HEK293 (cell line): ENCODE results near the gene PWWP2B.

ENCODE experiments used
- ZNF24 ChIP-seq: fragments of 450-650 bp; formaldehyde crosslinking; IDR thresholded peaks from 2 replicates; pipeline ENCODE4 v1.5.1; 2016; ENCODE audit warnings: missing biosample characterization, missing genetic modification characterization
- ZNF324 ChIP-seq: fragments of 450-650 bp; formaldehyde crosslinking; IDR thresholded peaks from 2 replicates; pipeline ENCODE4 v1.5.1; 2016; ENCODE audit warnings: missing biosample characterization, missing genetic modification characterization
- ZNF768 ChIP-seq: fragments of 450-650 bp; formaldehyde crosslinking; IDR thresholded peaks from 2 replicates; pipeline ENCODE4 v1.5.1; 2018; ENCODE audit warnings: missing biosample characterization, mild to moderate bottlenecking, missing genetic modification characterization
- ZSCAN23 ChIP-seq: fragments of 450-650 bp; formaldehyde crosslinking; IDR thresholded peaks from 2 replicates; pipeline ENCODE4 v1.5.1; 2016; ENCODE audit warnings: missing biosample characterization, missing genetic modification characterization
- TF ChIP-seq, protein P1 (sequence below): fragments of 450-650 bp; formaldehyde crosslinking; IDR thresholded peaks from 2 replicates; pipeline ENCODE4 v1.5.1; 2016; ENCODE audit warnings: missing biosample characterization, missing genetic modification characterization
- TF ChIP-seq, protein P2 (sequence below): fragments of 450-650 bp; formaldehyde crosslinking; IDR thresholded peaks from 2 replicates; pipeline ENCODE4 v1.5.1; 2016; ENCODE audit warnings: missing biosample characterization, missing genetic modification characterization, low read depth
- TF ChIP-seq, protein P3 (sequence below): fragments of 450-650 bp; formaldehyde crosslinking; IDR thresholded peaks from 2 replicates; pipeline ENCODE4 v1.5.1; 2016; ENCODE audit warnings: missing biosample characterization, missing genetic modification characterization
- TF ChIP-seq, protein P4 (sequence below): fragments of 450-650 bp; formaldehyde crosslinking; conservative IDR thresholded peaks from 2 replicates; pipeline ENCODE4 v1.5.1; 2016; ENCODE audit warnings: low read depth, missing biosample characterization, missing genetic modification characterization

DNA sequence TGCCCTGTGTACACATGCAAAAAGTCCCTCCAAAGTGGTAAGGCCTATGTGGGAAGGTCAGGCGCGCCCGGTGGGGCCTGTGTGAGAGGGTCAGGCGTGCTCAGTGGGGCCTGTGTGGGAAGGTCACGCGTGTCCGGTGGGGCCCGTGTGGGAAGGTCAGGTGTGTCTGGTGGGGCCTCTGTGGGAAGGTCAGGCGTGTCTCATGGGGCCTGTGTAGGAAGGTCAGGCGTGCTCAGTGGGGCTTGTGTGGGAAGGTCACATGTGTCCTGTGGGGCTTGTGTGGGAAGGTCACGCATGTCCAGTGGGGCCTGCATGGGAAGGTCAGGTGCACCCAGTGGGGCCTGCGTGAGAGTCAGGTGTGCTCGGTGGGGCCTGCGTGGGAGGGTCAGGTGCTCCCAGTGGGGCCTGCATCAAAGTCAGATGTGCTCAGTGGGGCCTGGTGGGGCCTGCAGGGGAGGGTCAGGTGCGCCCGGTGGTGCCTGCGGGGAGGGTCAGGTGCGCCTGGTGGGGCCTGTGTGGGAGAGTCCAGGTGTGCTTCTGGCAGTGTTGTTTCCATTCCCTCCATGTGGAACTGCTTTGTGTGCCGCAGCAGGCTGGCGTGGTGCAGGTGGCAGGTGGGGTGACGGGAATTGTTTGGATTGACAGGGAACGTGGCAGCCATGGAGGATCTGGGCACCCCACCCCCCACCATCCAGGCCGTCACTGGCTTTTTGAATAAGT lies 49.6 kb upstream of the PWWP2B start:
- no peak for TF ChIP-seq ZSCAN23 (tag by site-specific recombination)
- TF ChIP-seq, protein P1, sequence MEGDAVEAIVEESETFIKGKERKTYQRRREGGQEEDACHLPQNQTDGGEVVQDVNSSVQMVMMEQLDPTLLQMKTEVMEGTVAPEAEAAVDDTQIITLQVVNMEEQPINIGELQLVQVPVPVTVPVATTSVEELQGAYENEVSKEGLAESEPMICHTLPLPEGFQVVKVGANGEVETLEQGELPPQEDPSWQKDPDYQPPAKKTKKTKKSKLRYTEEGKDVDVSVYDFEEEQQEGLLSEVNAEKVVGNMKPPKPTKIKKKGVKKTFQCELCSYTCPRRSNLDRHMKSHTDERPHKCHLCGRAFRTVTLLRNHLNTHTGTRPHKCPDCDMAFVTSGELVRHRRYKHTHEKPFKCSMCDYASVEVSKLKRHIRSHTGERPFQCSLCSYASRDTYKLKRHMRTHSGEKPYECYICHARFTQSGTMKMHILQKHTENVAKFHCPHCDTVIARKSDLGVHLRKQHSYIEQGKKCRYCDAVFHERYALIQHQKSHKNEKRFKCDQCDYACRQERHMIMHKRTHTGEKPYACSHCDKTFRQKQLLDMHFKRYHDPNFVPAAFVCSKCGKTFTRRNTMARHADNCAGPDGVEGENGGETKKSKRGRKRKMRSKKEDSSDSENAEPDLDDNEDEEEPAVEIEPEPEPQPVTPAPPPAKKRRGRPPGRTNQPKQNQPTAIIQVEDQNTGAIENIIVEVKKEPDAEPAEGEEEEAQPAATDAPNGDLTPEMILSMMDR (tag by site-specific recombination) = no peak
- TF ChIP-seq, protein P2, sequence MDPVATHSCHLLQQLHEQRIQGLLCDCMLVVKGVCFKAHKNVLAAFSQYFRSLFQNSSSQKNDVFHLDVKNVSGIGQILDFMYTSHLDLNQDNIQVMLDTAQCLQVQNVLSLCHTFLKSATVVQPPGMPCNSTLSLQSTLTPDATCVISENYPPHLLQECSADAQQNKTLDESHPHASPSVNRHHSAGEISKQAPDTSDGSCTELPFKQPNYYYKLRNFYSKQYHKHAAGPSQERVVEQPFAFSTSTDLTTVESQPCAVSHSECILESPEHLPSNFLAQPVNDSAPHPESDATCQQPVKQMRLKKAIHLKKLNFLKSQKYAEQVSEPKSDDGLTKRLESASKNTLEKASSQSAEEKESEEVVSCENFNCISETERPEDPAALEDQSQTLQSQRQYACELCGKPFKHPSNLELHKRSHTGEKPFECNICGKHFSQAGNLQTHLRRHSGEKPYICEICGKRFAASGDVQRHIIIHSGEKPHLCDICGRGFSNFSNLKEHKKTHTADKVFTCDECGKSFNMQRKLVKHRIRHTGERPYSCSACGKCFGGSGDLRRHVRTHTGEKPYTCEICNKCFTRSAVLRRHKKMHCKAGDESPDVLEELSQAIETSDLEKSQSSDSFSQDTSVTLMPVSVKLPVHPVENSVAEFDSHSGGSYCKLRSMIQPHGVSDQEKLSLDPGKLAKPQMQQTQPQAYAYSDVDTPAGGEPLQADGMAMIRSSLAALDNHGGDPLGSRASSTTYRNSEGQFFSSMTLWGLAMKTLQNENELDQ (tag by site-specific recombination) = no peak
- TF ChIP-seq ZNF24 = no peak
- TF ChIP-seq, protein P3, sequence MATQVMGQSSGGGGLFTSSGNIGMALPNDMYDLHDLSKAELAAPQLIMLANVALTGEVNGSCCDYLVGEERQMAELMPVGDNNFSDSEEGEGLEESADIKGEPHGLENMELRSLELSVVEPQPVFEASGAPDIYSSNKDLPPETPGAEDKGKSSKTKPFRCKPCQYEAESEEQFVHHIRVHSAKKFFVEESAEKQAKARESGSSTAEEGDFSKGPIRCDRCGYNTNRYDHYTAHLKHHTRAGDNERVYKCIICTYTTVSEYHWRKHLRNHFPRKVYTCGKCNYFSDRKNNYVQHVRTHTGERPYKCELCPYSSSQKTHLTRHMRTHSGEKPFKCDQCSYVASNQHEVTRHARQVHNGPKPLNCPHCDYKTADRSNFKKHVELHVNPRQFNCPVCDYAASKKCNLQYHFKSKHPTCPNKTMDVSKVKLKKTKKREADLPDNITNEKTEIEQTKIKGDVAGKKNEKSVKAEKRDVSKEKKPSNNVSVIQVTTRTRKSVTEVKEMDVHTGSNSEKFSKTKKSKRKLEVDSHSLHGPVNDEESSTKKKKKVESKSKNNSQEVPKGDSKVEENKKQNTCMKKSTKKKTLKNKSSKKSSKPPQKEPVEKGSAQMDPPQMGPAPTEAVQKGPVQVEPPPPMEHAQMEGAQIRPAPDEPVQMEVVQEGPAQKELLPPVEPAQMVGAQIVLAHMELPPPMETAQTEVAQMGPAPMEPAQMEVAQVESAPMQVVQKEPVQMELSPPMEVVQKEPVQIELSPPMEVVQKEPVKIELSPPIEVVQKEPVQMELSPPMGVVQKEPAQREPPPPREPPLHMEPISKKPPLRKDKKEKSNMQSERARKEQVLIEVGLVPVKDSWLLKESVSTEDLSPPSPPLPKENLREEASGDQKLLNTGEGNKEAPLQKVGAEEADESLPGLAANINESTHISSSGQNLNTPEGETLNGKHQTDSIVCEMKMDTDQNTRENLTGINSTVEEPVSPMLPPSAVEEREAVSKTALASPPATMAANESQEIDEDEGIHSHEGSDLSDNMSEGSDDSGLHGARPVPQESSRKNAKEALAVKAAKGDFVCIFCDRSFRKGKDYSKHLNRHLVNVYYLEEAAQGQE (tag by site-specific recombination) = no peak
- no peak for TF ChIP-seq ZNF324
- TF ChIP-seq, protein P4, sequence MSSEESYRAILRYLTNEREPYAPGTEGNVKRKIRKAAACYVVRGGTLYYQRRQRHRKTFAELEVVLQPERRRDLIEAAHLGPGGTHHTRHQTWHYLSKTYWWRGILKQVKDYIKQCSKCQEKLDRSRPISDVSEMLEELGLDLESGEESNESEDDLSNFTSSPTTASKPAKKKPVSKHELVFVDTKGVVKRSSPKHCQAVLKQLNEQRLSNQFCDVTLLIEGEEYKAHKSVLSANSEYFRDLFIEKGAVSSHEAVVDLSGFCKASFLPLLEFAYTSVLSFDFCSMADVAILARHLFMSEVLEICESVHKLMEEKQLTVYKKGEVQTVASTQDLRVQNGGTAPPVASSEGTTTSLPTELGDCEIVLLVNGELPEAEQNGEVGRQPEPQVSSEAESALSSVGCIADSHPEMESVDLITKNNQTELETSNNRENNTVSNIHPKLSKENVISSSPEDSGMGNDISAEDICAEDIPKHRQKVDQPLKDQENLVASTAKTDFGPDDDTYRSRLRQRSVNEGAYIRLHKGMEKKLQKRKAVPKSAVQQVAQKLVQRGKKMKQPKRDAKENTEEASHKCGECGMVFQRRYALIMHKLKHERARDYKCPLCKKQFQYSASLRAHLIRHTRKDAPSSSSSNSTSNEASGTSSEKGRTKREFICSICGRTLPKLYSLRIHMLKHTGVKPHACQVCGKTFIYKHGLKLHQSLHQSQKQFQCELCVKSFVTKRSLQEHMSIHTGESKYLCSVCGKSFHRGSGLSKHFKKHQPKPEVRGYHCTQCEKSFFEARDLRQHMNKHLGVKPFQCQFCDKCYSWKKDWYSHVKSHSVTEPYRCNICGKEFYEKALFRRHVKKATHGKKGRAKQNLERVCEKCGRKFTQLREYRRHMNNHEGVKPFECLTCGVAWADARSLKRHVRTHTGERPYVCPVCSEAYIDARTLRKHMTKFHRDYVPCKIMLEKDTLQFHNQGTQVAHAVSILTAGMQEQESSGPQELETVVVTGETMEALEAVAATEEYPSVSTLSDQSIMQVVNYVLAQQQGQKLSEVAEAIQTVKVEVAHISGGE = no peak
- TF ChIP-seq ZNF768 (tag by site-specific recombination) = no peak
